Activated CD8-positive, alpha-beta memory T cell treated with anti-CD3 and anti-CD28 coated beads for 4 hours (primary cell): ENCODE data around the gene FBXL14.

ENCODE experiments used
- DNase-seq, 2 donors: peaks; one replicate each; pipeline ENCODE4 v3.0.0-alpha.2; 2020; ENCODE audit warnings: low read depth in 2 of 2

Gene FBXL14

GRCh38 chr12:1594261-1595025 lies at the start of gene FBXL14:
TSS of gene FBXL14 (minus strand) at chr12:1594581. CDS start at chr12:1594066, 515 bp downstream.
- DNase-seq: peak; percentile 74 to 79

- no peak for DNase-seq
These were observed 49.6 kb upstream of the FBXL14 start for GRCh38 chr12:1643905-1644533.

GRCh38 chr12:1643043-1643442 lies 48.7 kb upstream of the FBXL14 start:
- DNase-seq: no peak

- DNase-seq: no peak
These were observed 48.1 kb upstream of the FBXL14 start for GRCh38 chr12:1642513-1642912.

- no peak for DNase-seq
These were observed 46.2 kb upstream of the FBXL14 start for GRCh38 chr12:1640328-1641234.

GRCh38 chr12:1639538-1639937 lies 45.2 kb upstream of the FBXL14 start:
- no peak for DNase-seq

- DNase-seq: no peak
These were observed 43.8 kb upstream of the FBXL14 start for GRCh38 chr12:1638203-1638602.

GRCh38 chr12:1635301-1636095 lies 41.1 kb upstream of the FBXL14 start:
- no peak for DNase-seq

- peak in 1 of 2 donors; percentile 22 for DNase-seq
These were observed 40.3 kb upstream of the FBXL14 start for GRCh38 chr12:1634590-1635191.

- DNase-seq: no peak
These were observed 39.8 kb upstream of the FBXL14 start for GRCh38 chr12:1634149-1634548.

GRCh38 chr12:1633459-1633858 lies 39.1 kb upstream of the FBXL14 start:
- no peak for DNase-seq

- DNase-seq: no peak
These were observed 38.3 kb upstream of the FBXL14 start for GRCh38 chr12:1632702-1633101.

GRCh38 chr12:1630827-1631591 lies 36.6 kb upstream of the FBXL14 start:
- no peak for DNase-seq

GRCh38 chr12:1630133-1630826 lies 35.9 kb upstream of the FBXL14 start:
- no peak for DNase-seq

GRCh38 chr12:1629338-1630132 lies 35.2 kb upstream of the FBXL14 start:
- DNase-seq: no peak

- DNase-seq: no peak
These were observed 34.4 kb upstream of the FBXL14 start, which contains the start of gene WNT5B for GRCh38 chr12:1628666-1629337. TSS of gene WNT5B (plus strand) at chr12:1629231. CDS start at chr12:1631355, 2,124 bp downstream.

- no peak for DNase-seq
These were observed 28.0 kb upstream of the FBXL14 start for GRCh38 chr12:1622406-1622805.

GRCh38 chr12:1620092-1620491 lies 25.7 kb upstream of the FBXL14 start:
- no peak for DNase-seq
